Heart left ventricle (tissue), 16 donors: ENCODE data around the gene PTX4. TPM values are rescaled to one million over a fixed set of nuclear protein-coding genes. Genes with fewer than 3 reads are reported as not detected.
A peak's percentile ranks its signal among the peaks of the same experiment; 100 is the strongest.

ENCODE experiments used
- ATAC-seq, 4 donors: fragments of 200-7000 bp; cut with Tn5 transposase; one replicate each; pipeline ENCODE4 v1.9.1; 2020 to 2022; ENCODE audit warnings: moderate library complexity in 4 of 4, mild to moderate bottlenecking in 3 of 4, moderate number of reproducible peaks in 1 of 4
- DNase-seq, 5 donors: peaks; one replicate each; pipeline ENCODE4 v3.0.0-alpha.2; 2020
- H3K27ac ChIP-seq, 12 donors: fragments of 200-600 bp; sonication (generic) in 4 of 12; one replicate each; pipeline versions ENCODE4 v1.5.0 to v1.8.0; 2016 to 2022; ENCODE audit warnings: mild to moderate bottlenecking in 2 of 12
- H3K27me3 ChIP-seq, 9 donors: fragments of 200-600 bp; sonication (generic) in 2 of 9; one replicate each; pipeline versions ENCODE4 v1.5.1 to v1.8.0; 2016 to 2022; ENCODE audit warnings: mild to moderate bottlenecking in 3 of 9
- H3K36me3 ChIP-seq, 9 donors: fragments of 200-600 bp; sonication (generic) in 2 of 9; one replicate each; pipeline versions ENCODE4 v1.5.0 to v1.8.0; 2018 to 2022; ENCODE audit warnings: mild to moderate bottlenecking in 2 of 9
- H3K4me1 ChIP-seq, 12 donors: fragments of 200-600 bp; sonication (generic) in 4 of 12; one replicate each; pipeline versions ENCODE4 v1.5.0 to v1.8.0; 2016 to 2022; ENCODE audit warnings: mild to moderate bottlenecking in 3 of 12
- H3K4me3 ChIP-seq, 12 donors: fragments of 200-600 bp; sonication (generic) in 4 of 12; one replicate each; pipeline versions ENCODE4 v1.5.0 to v1.8.0; 2017 to 2022; ENCODE audit warnings: mild to moderate bottlenecking in 9 of 12, moderate library complexity in 4 of 12
- H3K9me3 ChIP-seq, 12 donors: fragments of 200-600 bp; sonication (generic) in 4 of 12; one replicate each; pipeline versions ENCODE4 v1.5.0 to v1.8.0; 2016 to 2022; ENCODE audit warnings: mild to moderate bottlenecking in 1 of 12
- CTCF ChIP-seq, 12 donors: fragments of 200-600 bp; sonication (generic) in 4 of 12; IDR thresholded peaks; one replicate each; pipeline versions ENCODE4 v1.5.0 to v1.8.0; 2018 to 2022; ENCODE audit warnings: antibody characterized with exemption in 12 of 12, mild to moderate bottlenecking in 5 of 12
- POLR2A ChIP-seq, 2 donors: fragments of 450-650 bp; IDR thresholded peaks; one replicate each; pipeline ENCODE4 v1.6.1; 2017; ENCODE audit warnings: antibody characterized with exemption in 2 of 2, mild to moderate bottlenecking in 2 of 2, moderate library complexity in 2 of 2
- WGBS, 4 donors: extraction: QIAGEN DNeasy Blood & Tissue Kit in 2 of 4; methylation state at CpG; one replicate each; pipeline versions ENCODE4 v1.1.5 to v1.1.7; 2013 to 2018; 5-methylcytosine and 5-hydroxymethylcytosine counted together
- intact Hi-C, 10 donors: fragments of 100-400 bp; cut with DNase I; formaldehyde crosslinking; loops; one replicate each; pipeline versions ENCODE4 v1.11.1 to v1.14.2; 2022
- polyA plus RNA-seq, 2 donors: library from polyadenylated mRNA; stranded (reverse); fragments of 200-250 nt; gene quantifications; one replicate each; pipeline ENCODE4 v1.2.3, GENCODE V29; 2013
- total RNA-seq, 9 donors: library from RNA; depleted of rRNA in 2 of 9; stranded (reverse); fragments of >200 nt in 2 of 9; fragmentation: NEBNext Ultra II Directional in 3 of 9; extraction: Animal tissue kit (Norgen Biotek cat#: 25700) in 3 of 9; gene quantifications; one replicate each; pipeline versions ENCODE4 v1.1.0 to v1.2.4, GENCODE V29; 2016 to 2023
- donor health status: ischemic (EF 13 %, LVEDD 7.1; RV severe dilation, severe dysfunction).
- donor health status: healthy with polysubstance abuse.
- donor health status: DM: no; HTN: yes; CAD: no.
- donor health status: DM: no; HTN: no; CAD: no.
- donor health status: ischemic (EF 25% LVEDD 6.9; RV normal size, moderate dysfunction).
- donor health status: ischemic (EF 25% LVEDD 5.7; RV mildly dilated, moderate dysfunction).
- donor health status: healthy.
- donor health status: DM: yes; HTN: yes; CAD: no.
- donor health status: ischemic (EF 35%, LVEDD 5.7; RV mildly dilated, moderate dysfunction).
- donor health status: nonischemic (EF 11% LVEDD 7.7; RV severe dilation, severe dysfunction).
- donor health status: DM: yes; HTN: yes; CAD: no.
- donor health status: PGD.
- donor health status: ischemic (EF 29% LVEDD 5.4; RV normal size, mild dysfunction).
- donor health status: nonischemic (EF 23%, LVEDD 6.1; RV moderate dilation, normal function).

The PTX4 gene
- total and polyA plus RNA-seq, 11 donors, result 0.04 to 0.23 (median 0.20) TPM; not detected in 8

GRCh38 chr16:1461146-1461545 is 27.6 kb downstream of the PTX4 start:
- intact Hi-C loops, result no loop called here
- peaks cover 0 to 68% (median 48%) of the 10 kb centered on the region in 9 donors for H3K36me3 ChIP-seq
- DNase-seq, result no peak
- TF ChIP-seq CTCF (IDR thresholded peaks at IDR 0.05), result no peak
- no peak for TF ChIP-seq POLR2A (IDR thresholded peaks at IDR 0.05)
- H3K4me1 ChIP-seq, result no peaks in the 10 kb centered on the region
- H3K27me3 ChIP-seq, result no peaks in the 10 kb centered on the region
- H3K27ac ChIP-seq, result no peak overlapping the region
- ATAC-seq, result no peak
- H3K4me3 ChIP-seq, result no peak overlapping the region
- H3K9me3 ChIP-seq, result no peaks in the 10 kb centered on the region
- 73 to 89% (median 84%) methylated on average over 16 to 24 of the region's 24 CpGs for WGBS, 4 donors

- TF ChIP-seq POLR2A (IDR thresholded peaks at IDR 0.05), result no peak
- no peak for TF ChIP-seq CTCF (IDR thresholded peaks at IDR 0.05)
- DNase-seq, result peak in 1 of 5 donors; percentile 44
- Histone ChIP-seq H3K4me3 (no peak overlapping the region), H3K27ac (no peak overlapping the region), H3K27me3 (no peaks in the 10 kb centered on the region), H3K9me3 (no peaks in the 10 kb centered on the region), H3K36me3 (peaks cover 0 to 73% (median 53%) of the 10 kb centered on the region in 9 donors), H3K4me1 (no peaks in the 10 kb centered on the region)
- ATAC-seq, result peak in 1 of 4 donors; percentile 12
- intact Hi-C loops, result no loop called here
- WGBS, 4 donors, result 92 to 98% (median 93%) methylated on average over 12 to 30 of the region's 30 CpGs
Measured at GRCh38 chr16:1460602-1461138, 28.1 kb downstream of the PTX4 start.

- H3K4me3 ChIP-seq, result no peak overlapping the region
- no peak overlapping the region for H3K27ac ChIP-seq
- H3K4me1 ChIP-seq, result no peaks in the 10 kb centered on the region
- intact Hi-C loops, result no loop called here
- peaks cover 0 to 78% (median 60%) of the 10 kb centered on the region in 9 donors for H3K36me3 ChIP-seq
- ATAC-seq (no peak), DNase-seq (no peak)
- no peaks in the 10 kb centered on the region for H3K27me3 ChIP-seq
- TF ChIP-seq POLR2A (IDR thresholded peaks at IDR 0.05) (no peak), CTCF (IDR thresholded peaks at IDR 0.05) (no peak)
- no peaks in the 10 kb centered on the region for H3K9me3 ChIP-seq
- WGBS, 4 donors, result 84 to 87% (median 85%) methylated on average over 10 of the region's 10 CpGs
Measured at GRCh38 chr16:1459967-1460366, 28.8 kb downstream of the PTX4 start.

GRCh38 chr16:1458977-1459341 is 29.8 kb downstream of the PTX4 start:
- H3K36me3 ChIP-seq, result peaks cover 0 to 79% (median 67%) of the 10 kb centered on the region in 9 donors
- 83 to 90% (median 87%) methylated on average over 10 to 14 of the region's 14 CpGs for WGBS, 4 donors

More at GRCh38 chr16:1458977-1459341, 29.8 kb downstream of the PTX4 start:
- intact Hi-C loops, result no loop called here
- Histone ChIP-seq H3K27ac (no peak overlapping the region), H3K4me1 (no peaks in the 10 kb centered on the region), H3K4me3 (no peak overlapping the region), H3K9me3 (no peaks in the 10 kb centered on the region), H3K27me3 (no peaks in the 10 kb centered on the region)
- DNase-seq, result no peak
- ATAC-seq, result no peak
- TF ChIP-seq POLR2A (IDR thresholded peaks at IDR 0.05) (no peak), CTCF (IDR thresholded peaks at IDR 0.05) (no peak)
